ENCODE measurements around the gene APBB3. TPM values are rescaled to one million over a fixed set of nuclear protein-coding genes. Genes with fewer than 3 reads are reported as not detected.

APBB3 gene
- polyA plus RNA-seq, 1 donor from 2014 or later: 131 TPM

DNA sequence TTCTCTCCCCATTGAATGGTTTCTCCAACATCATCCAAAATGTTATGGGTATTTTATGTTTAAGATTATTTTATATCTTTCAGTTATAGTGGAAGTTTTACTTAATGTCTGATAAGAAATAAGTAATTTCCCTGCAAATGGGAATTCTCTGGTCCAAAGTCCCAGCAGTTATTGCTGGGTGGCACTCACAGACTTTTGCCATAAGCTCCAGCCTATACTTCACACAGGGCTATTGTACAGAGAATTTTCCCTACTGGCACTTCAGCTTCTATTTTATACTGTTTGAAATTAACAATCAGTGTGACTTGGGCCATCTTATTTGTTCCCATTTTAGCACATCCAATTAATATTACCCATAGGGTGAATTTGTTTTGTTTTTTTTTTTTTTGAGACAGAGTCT is 35.7 kb upstream of the APBB3 start:
- TF ChIP-seq SMC3 (conservative IDR thresholded peaks at IDR 0.05; ENCODE audit: poor library complexity) (no peak), TAF1 (IDR thresholded peaks at IDR 0.05; ENCODE audit: low read depth) (no peak), MXI1 (conservative IDR thresholded peaks at IDR 0.05; ENCODE audit: poor library complexity, severe bottlenecking) (no peak), RAD21 (conservative IDR thresholded peaks at IDR 0.05) (no peak), EP300 (conservative IDR thresholded peaks at IDR 0.05; ENCODE audit: poor library complexity, severe bottlenecking) (no peak), EZH2 (IDR thresholded peaks at IDR 0.05; ENCODE audit: borderline replicate concordance, insufficient read depth, low read length, poor library complexity, severe bottlenecking) (no peak), POLR2AphosphoS5 (IDR thresholded peaks at IDR 0.05) (no peak)
- TF ChIP-seq, protein P1, sequence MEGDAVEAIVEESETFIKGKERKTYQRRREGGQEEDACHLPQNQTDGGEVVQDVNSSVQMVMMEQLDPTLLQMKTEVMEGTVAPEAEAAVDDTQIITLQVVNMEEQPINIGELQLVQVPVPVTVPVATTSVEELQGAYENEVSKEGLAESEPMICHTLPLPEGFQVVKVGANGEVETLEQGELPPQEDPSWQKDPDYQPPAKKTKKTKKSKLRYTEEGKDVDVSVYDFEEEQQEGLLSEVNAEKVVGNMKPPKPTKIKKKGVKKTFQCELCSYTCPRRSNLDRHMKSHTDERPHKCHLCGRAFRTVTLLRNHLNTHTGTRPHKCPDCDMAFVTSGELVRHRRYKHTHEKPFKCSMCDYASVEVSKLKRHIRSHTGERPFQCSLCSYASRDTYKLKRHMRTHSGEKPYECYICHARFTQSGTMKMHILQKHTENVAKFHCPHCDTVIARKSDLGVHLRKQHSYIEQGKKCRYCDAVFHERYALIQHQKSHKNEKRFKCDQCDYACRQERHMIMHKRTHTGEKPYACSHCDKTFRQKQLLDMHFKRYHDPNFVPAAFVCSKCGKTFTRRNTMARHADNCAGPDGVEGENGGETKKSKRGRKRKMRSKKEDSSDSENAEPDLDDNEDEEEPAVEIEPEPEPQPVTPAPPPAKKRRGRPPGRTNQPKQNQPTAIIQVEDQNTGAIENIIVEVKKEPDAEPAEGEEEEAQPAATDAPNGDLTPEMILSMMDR (IDR thresholded peaks at IDR 0.05; ENCODE audit: poor library complexity, severe bottlenecking): no peak
- TF ChIP-seq, protein P2, sequence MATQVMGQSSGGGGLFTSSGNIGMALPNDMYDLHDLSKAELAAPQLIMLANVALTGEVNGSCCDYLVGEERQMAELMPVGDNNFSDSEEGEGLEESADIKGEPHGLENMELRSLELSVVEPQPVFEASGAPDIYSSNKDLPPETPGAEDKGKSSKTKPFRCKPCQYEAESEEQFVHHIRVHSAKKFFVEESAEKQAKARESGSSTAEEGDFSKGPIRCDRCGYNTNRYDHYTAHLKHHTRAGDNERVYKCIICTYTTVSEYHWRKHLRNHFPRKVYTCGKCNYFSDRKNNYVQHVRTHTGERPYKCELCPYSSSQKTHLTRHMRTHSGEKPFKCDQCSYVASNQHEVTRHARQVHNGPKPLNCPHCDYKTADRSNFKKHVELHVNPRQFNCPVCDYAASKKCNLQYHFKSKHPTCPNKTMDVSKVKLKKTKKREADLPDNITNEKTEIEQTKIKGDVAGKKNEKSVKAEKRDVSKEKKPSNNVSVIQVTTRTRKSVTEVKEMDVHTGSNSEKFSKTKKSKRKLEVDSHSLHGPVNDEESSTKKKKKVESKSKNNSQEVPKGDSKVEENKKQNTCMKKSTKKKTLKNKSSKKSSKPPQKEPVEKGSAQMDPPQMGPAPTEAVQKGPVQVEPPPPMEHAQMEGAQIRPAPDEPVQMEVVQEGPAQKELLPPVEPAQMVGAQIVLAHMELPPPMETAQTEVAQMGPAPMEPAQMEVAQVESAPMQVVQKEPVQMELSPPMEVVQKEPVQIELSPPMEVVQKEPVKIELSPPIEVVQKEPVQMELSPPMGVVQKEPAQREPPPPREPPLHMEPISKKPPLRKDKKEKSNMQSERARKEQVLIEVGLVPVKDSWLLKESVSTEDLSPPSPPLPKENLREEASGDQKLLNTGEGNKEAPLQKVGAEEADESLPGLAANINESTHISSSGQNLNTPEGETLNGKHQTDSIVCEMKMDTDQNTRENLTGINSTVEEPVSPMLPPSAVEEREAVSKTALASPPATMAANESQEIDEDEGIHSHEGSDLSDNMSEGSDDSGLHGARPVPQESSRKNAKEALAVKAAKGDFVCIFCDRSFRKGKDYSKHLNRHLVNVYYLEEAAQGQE (IDR thresholded peaks at IDR 0.05; ENCODE audit: borderline replicate concordance): no peak
- Histone ChIP-seq H3K9me2 (ENCODE audit: insufficient read depth, low read length) (no peaks in the 10 kb centered on the region), H3K36me3 (ENCODE audit: insufficient read depth, low read length) (no peaks in the 10 kb centered on the region), H4K20me1 (ENCODE audit: insufficient read depth) (no peaks in the 10 kb centered on the region), H3K79me2 (replicated peaks; ENCODE audit: insufficient read depth, low read length) (no peaks in the 10 kb centered on the region), H3K9ac (ENCODE audit: low read length) (no peak overlapping the region), H3K27ac (ENCODE audit: low read length) (no peak overlapping the region), H3F3A (ENCODE audit: insufficient read depth, low read length, poor library complexity, severe bottlenecking) (no peaks in the 10 kb centered on the region), H3K4me3 (ENCODE audit: low read length) (no peak overlapping the region), H3K4me2 (ENCODE audit: low read length) (no peak overlapping the region), H3K27me3 (ENCODE audit: insufficient read depth, low read depth, low read length) (no peaks in the 10 kb centered on the region), H3K9me3 (ENCODE audit: low read length) (no peaks in the 10 kb centered on the region), H2AFZ (ENCODE audit: low read depth, low read length) (no peak overlapping the region)

DNA sequence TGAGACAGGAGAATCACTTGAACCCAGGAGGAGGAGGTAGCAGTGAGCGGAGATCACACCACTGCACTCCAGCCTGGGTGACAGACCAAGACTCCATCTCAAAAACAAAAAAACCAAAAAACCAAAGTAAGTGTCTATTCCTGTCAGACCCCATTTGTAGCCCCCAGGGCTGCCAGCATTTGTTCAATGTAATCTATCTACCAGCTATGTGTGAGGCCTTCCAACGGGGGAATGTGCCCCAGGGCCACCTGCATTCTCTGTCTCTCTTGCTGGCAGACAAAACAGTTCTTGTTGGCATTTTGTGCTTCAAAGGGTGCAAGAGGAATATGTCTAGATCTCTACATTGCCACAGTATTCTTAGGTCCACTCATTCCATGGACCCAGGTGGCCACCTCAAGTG is 34.4 kb upstream of the APBB3 start:
- Histone ChIP-seq H3K79me2 (replicated peaks; ENCODE audit: insufficient read depth, low read length) (no peaks in the 10 kb centered on the region), H3K4me3 (ENCODE audit: low read length) (no peak overlapping the region), H3K27me3 (ENCODE audit: insufficient read depth, low read depth, low read length) (no peaks in the 10 kb centered on the region), H3K9me2 (ENCODE audit: insufficient read depth, low read length) (no peaks in the 10 kb centered on the region), H3F3A (ENCODE audit: insufficient read depth, low read length, poor library complexity, severe bottlenecking) (no peaks in the 10 kb centered on the region), H3K27ac (ENCODE audit: low read length) (no peak overlapping the region), H3K9ac (ENCODE audit: low read length) (no peak overlapping the region), H3K36me3 (ENCODE audit: insufficient read depth, low read length) (no peaks in the 10 kb centered on the region), H3K9me3 (ENCODE audit: low read length) (no peaks in the 10 kb centered on the region), H4K20me1 (ENCODE audit: insufficient read depth) (no peaks in the 10 kb centered on the region), H3K4me2 (ENCODE audit: low read length) (no peak overlapping the region), H2AFZ (ENCODE audit: low read depth, low read length) (no peak overlapping the region)
- no peak for TF ChIP-seq SMC3 (conservative IDR thresholded peaks at IDR 0.05; ENCODE audit: poor library complexity)
- no peak for TF ChIP-seq RAD21 (conservative IDR thresholded peaks at IDR 0.05)
- TF ChIP-seq TAF1 (IDR thresholded peaks at IDR 0.05; ENCODE audit: low read depth): no peak
- no peak for TF ChIP-seq POLR2AphosphoS5 (IDR thresholded peaks at IDR 0.05)
- TF ChIP-seq EZH2 (IDR thresholded peaks at IDR 0.05; ENCODE audit: borderline replicate concordance, insufficient read depth, low read length, poor library complexity, severe bottlenecking): no peak
- TF ChIP-seq MXI1 (conservative IDR thresholded peaks at IDR 0.05; ENCODE audit: poor library complexity, severe bottlenecking): no peak
- TF ChIP-seq, protein P1 (IDR thresholded peaks at IDR 0.05; ENCODE audit: poor library complexity, severe bottlenecking): no peak
- no peak for TF ChIP-seq EP300 (conservative IDR thresholded peaks at IDR 0.05; ENCODE audit: poor library complexity, severe bottlenecking)
- TF ChIP-seq, protein P2 (IDR thresholded peaks at IDR 0.05; ENCODE audit: borderline replicate concordance): no peak

Data from neural cell (in vitro differentiated cells).